Pancreas (tissue), 10 donors: ENCODE data around the gene THRA. TPM values are rescaled to one million over a fixed set of nuclear protein-coding genes. Genes with fewer than 3 reads are reported as not detected.
A peak's percentile ranks its signal among the peaks of the same experiment; 100 is the strongest.

Source experiments
- ATAC-seq, 4 donors: fragments of 200-7000 bp; cut with Tn5 transposase; one replicate each; pipeline versions ENCODE4 v1.8.0 to v1.9.1; 2020; ENCODE audit warnings: mild to moderate bottlenecking in 4 of 4, moderate library complexity in 4 of 4
- DNase-seq, 6 donors: peaks; one replicate each; pipeline ENCODE4 v3.0.0-alpha.2; 2020
- FAIRE-seq: peaks from 2 replicates; lab custom pipeline; 2012; peaks lifted over from hg19 to GRCh38; lab: Jason Lieb, UNC
- H3K27ac ChIP-seq, 4 donors: fragments of 200-600 bp; sonication (generic); 1 replicate in 3 of 4; 2 replicates in 1 of 4; pipeline versions ENCODE4 v1.5.0 to v1.8.0; 2020
- H3K27me3 ChIP-seq, 4 donors: fragments of 200-600 bp; one replicate each; pipeline ENCODE4 v1.8.0; 2021
- H3K36me3 ChIP-seq, 3 donors: fragments of 200-600 bp; sonication (generic) in 1 of 3; one replicate each; pipeline versions ENCODE4 v1.5.0 to v1.8.0; 2020 to 2021
- H3K4me1 ChIP-seq, 3 donors: fragments of 200-600 bp; one replicate each; pipeline ENCODE4 v1.8.0; 2021
- H3K4me3 ChIP-seq, 4 donors: fragments of 200-600 bp; sonication (generic) in 2 of 4; one replicate each; pipeline versions ENCODE4 v1.5.0 to v1.8.0; 2020 to 2021
- H3K9me3 ChIP-seq, 4 donors: fragments of 200-600 bp; one replicate each; pipeline ENCODE4 v1.8.0; 2021
- CTCF ChIP-seq, 4 donors: fragments of 200-600 bp; sonication (generic) in 3 of 4; IDR thresholded peaks; one replicate each; pipeline versions ENCODE4 v1.5.0 to v1.8.0; 2021; ENCODE audit warnings: antibody characterized with exemption in 4 of 4
- WGBS, 2 donors: extraction: QIAGEN DNeasy Blood & Tissue Kit; methylation state at CpG; one replicate each; pipeline ENCODE4 v1.1.7; 2013; 5-methylcytosine and 5-hydroxymethylcytosine counted together
- intact Hi-C, 3 donors: fragments of 100-400 bp; cut with DNase I; formaldehyde crosslinking; loops; one replicate each; pipeline versions ENCODE4 v1.11.1 to v1.14.2; 2022
- polyA plus RNA-seq, 2 donors: library from polyadenylated mRNA; stranded (reverse); fragments of 200-250 nt; gene quantifications; one replicate each; pipeline ENCODE4 v1.2.3, GENCODE V29; 2013
- total RNA-seq, 6 donors: library from RNA; stranded (reverse); fragmentation: NEBNext Ultra II Directional in 4 of 6; extraction: Animal tissue kit (Norgen Biotek cat#: 25700) in 4 of 6; gene quantifications; one replicate each; pipeline versions ENCODE4 v1.2.1 to v1.2.4, GENCODE V29; 2021 to 2023
- donor health status: healthy with polysubstance abuse.
- donor health status: DM: no; HTN: no; CAD: no; lungs with moderate emphysema.
- donor health status: DM: no; HTN: no; CAD: no.
- donor health status: control.
- donor health status: control.
- donor health status: Bipolar disorder and iron deficiency.
- donor health status: DM: yes; HTN: yes; CAD: no.
- donor health status: DM: no; HTN: no; CAD: no.
- donor health status: DM: no; HTN: no; CAD: no.
- donor health status: DM: yes; HTN: yes; CAD: no.

The THRA gene
- total and polyA plus RNA-seq, 8 donors: 13.8 to 35.7 (median 22.6) TPM

- intact Hi-C loops: loop anchor here in 2 of 3 donors (5.0 to 10.0 kb wide), 2 partner anchors 53 to 56 kb away; no protein-coding TSS in a partner anchor
- DNase-seq (peak; percentile 81 to 97 (median 93)), FAIRE-seq (no peak), ATAC-seq (peak; percentile 70 to 80 (median 78))
- no peaks in the 10 kb centered on the region for H3K36me3 ChIP-seq
- WGBS, 2 donors: 0 to 1% methylated on average over 12 of the region's 12 CpGs
- H3K4me3 ChIP-seq: no peak overlapping the region
- H3K27ac ChIP-seq: peak overlapping the region; percentile 67 to 93 (median 88)
- peaks cover 61 to 72% (median 68%) of the 10 kb centered on the region in 3 donors for H3K4me1 ChIP-seq
- no peaks in the 10 kb centered on the region for H3K27me3 ChIP-seq
- peak; percentile 55 to 76 (median 66) for TF ChIP-seq CTCF (IDR thresholded peaks at IDR 0.05)
- no peaks in the 10 kb centered on the region for H3K9me3 ChIP-seq
Observed at GRCh38 chr17:40111221-40112128, 48.7 kb downstream of the THRA start.

GRCh38 chr17:40112191-40112711 is 49.5 kb downstream of the THRA start:
- intact Hi-C loops: loop anchor here in 2 of 3 donors (5.0 to 10.0 kb wide), 2 partner anchors 53 to 55 kb away; no protein-coding TSS in a partner anchor
- ATAC-seq (no peak), FAIRE-seq (no peak), DNase-seq (peak in 1 of 6 donors; percentile 16)
- Histone ChIP-seq H3K4me3 (no peak overlapping the region), H3K9me3 (no peaks in the 10 kb centered on the region), H3K4me1 (peaks cover 61 to 72% (median 68%) of the 10 kb centered on the region in 3 donors), H3K27ac (peak overlapping the region; percentile 67 to 93 (median 88)), H3K36me3 (no peaks in the 10 kb centered on the region), H3K27me3 (no peaks in the 10 kb centered on the region)
- 0 to 2% methylated on average over 2 of the region's 2 CpGs for WGBS, 2 donors
- TF ChIP-seq CTCF (IDR thresholded peaks at IDR 0.05): no peak

GRCh38 chr17:40112718-40113109 is 49.9 kb downstream of the THRA start:
- FAIRE-seq: no peak
- Histone ChIP-seq H3K27ac (peak overlapping the region; percentile 67 to 93 (median 88)), H3K4me1 (peaks cover 59 to 69% (median 66%) of the 10 kb centered on the region in 3 donors), H3K9me3 (no peaks in the 10 kb centered on the region), H3K27me3 (no peaks in the 10 kb centered on the region), H3K4me3 (no peak overlapping the region), H3K36me3 (no peaks in the 10 kb centered on the region)
- no peak for TF ChIP-seq CTCF (IDR thresholded peaks at IDR 0.05)
- ATAC-seq: no peak
- DNase-seq: peak in 1 of 6 donors; percentile 20
- intact Hi-C loops: loop anchor here in 2 of 3 donors (5.0 to 10.0 kb wide), 2 partner anchors 52 to 55 kb away; no protein-coding TSS in a partner anchor
- WGBS, 2 donors: 47 to 52% methylated on average over 4 of the region's 4 CpGs

- FAIRE-seq: peak; percentile 59
- peak; percentile 52 to 75 (median 69) for TF ChIP-seq CTCF (IDR thresholded peaks at IDR 0.05)
- peak overlapping the region in 2 of 4 donors; percentile 31 to 40 for H3K4me3 ChIP-seq
- H3K4me1 ChIP-seq: peaks cover 57 to 63% (median 60%) of the 10 kb centered on the region in 3 donors
- ATAC-seq: peak; percentile 73 to 83 (median 78)
- DNase-seq: peak; percentile 89 to 96 (median 92)
- H3K27me3 ChIP-seq: no peaks in the 10 kb centered on the region
- H3K27ac ChIP-seq: peak overlapping the region; percentile 67 to 93 (median 88)
- H3K36me3 ChIP-seq: no peaks in the 10 kb centered on the region
- WGBS, 2 donors: 0% methylated on average over 17 of the region's 17 CpGs
- intact Hi-C loops: loop anchor here in 2 of 3 donors (5.0 to 10.0 kb wide), 2 partner anchors 51 to 54 kb away; no protein-coding TSS in a partner anchor
- H3K9me3 ChIP-seq: no peaks in the 10 kb centered on the region
Observed at GRCh38 chr17:40113110-40113906, 50.5 kb downstream of the THRA start.
